B cell (primary cell): ENCODE measurements around the gene LONP2.

Experiments
- CTCF ChIP-seq: fragments of 200-600 bp; IDR thresholded peaks from one replicate; pipeline ENCODE4 v1.8.0; 2022; ENCODE audit warnings: antibody characterized with exemption, mild to moderate bottlenecking
- EZH2 ChIP-seq: IDR thresholded peaks from 2 replicates; pipeline ENCODE4 v1.6.1; 2012; ENCODE audit warnings: borderline replicate concordance, low read depth, mild to moderate bottlenecking, moderate library complexity, low read length; ENCODE audit not compliant: insufficient read depth, poor library complexity, severe bottlenecking

- TF ChIP-seq EZH2 (no peak), CTCF (no peak)
Measured at GRCh38 chr16:48335961-48336360, 91.9 kb downstream of the LONP2 start.
